Esophagus squamous epithelium (tissue), 4 donors: Measurements from ENCODE around the gene TDRD10.

ENCODE experiments used
- CTCF ChIP-seq, 6 experiments: fragments of 450-650 bp in 4 of 6; fragments of 200-600 bp in 2 of 6; sonication (generic) in 2 of 6; IDR thresholded peaks; one replicate each; pipeline ENCODE4 v1.5.1; 2016 to 2019; ENCODE audit warnings: antibody characterized with exemption in 6 of 6, mild to moderate bottlenecking in 4 of 6, moderate library complexity in 4 of 6
- POLR2A ChIP-seq, 4 donors: fragments of 450-650 bp; IDR thresholded peaks; one replicate each; pipeline ENCODE4 v1.6.1; 2017; ENCODE audit warnings: antibody characterized with exemption in 4 of 4, mild to moderate bottlenecking in 4 of 4, moderate library complexity in 3 of 4

- TF ChIP-seq CTCF (IDR thresholded peaks at IDR 0.05), result no peak
- no peak for TF ChIP-seq POLR2A (IDR thresholded peaks at IDR 0.05)
Measured at GRCh38 chr1:154499446-154499845, 2.6 kb upstream of the TDRD10 start.
